Erythroblast (primary cell): ENCODE data around the gene SUMO2.

Experiments used
- GATA1 ChIP-seq: IDR thresholded peaks from 2 replicates; pipeline ENCODE4 v1.6.1; 2011; ENCODE audit warnings: low read depth, mild to moderate bottlenecking, control low read depth, low read length, moderate library complexity
- POLR2A ChIP-seq: IDR thresholded peaks from 2 replicates; pipeline ENCODE4 v1.6.1; 2011; ENCODE audit warnings: mild to moderate bottlenecking, low read length

DNA sequence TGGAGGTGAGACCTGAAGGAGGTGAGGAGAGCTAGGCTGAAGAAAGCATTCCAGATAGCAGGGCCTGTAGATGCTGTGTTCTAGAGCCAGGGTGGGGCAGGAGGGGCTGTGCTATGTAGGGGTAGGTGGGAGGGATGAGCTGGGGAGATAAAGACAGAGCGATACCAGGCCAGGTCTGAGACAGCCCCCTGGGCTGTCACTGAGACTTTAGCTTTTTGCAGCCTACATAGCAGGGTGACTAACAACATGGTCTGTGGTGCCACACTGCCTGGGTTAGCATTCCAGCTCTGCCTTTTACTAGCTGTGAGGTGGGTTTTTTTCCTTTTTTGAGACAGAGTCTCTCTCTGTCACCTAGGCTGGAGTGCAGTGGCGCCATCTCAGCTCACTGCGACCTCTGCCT is 37.1 kb upstream of the SUMO2 start:
- TF ChIP-seq POLR2A = no peak
- TF ChIP-seq GATA1 = no peak
